Activated CD8-positive, alpha-beta memory T cell treated with anti-CD3 and anti-CD28 coated beads for 4 hours (primary cell): Measurements from ENCODE around the gene RAD51B.

Source experiments
- DNase-seq, 2 donors: peaks; one replicate each; pipeline ENCODE4 v3.0.0-alpha.2; 2020; ENCODE audit warnings: low read depth in 2 of 2

The RAD51B gene

DNA sequence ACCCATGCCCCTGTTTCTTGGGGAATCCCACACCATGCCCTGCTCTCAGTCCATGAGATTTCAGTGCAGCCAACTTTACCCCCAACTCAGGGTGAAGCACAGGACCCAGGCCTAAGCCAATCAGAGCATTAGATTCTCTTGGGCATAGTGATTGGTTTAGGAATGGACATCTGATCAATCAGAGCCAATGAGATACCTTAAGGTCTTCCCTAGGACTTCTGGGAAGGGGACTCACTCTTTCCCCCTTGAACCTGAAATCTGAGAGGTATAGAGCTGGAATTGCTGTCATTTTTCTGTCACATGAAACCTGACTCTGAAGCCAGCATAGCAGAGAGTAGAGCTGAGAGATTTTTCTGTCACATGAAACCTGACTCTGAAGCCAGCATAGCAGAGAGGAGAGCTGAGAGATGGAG lies 846.2 kb downstream of the RAD51B start:
- DNase-seq = no peak

DNA sequence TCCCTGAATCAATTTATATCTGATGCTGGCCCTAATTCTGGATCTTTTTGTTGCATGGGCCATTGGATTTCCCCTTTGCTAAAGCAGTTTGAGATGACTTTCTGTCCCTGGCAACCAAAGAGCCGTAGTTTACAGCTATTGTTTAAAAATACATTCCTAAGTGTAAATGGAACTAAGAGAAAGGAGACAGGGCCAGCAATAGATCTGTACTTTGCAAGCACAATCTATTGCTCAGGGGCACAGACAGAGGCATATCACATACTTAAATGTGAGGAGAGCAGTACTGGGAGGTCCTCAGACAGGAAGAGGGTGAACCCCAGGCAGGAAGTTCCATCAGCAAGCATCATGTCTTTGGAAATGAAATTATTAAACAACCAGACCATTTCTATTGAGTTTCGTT lies 846.7 kb downstream of the RAD51B start:
- DNase-seq = no peak

DNA sequence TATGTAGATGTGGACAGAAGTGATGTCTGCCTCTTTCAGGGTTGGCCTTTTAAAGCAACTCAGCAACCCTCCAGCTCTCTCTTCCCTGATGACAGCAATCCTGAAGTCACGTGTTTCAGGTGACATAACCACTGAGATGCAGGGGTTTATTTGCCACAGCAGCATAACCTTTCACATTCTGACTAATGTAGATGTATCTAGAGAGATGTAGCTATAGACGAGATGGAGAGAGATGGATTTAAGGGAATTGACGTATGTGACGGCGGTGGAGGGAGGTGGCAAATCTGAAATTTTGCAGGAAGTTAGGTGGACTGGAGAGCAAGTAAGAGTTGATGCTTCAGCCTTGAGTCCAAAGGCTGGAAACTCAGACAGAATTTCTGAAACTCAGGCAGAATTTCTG lies 847.3 kb downstream of the RAD51B start:
- DNase-seq = no peak

DNA sequence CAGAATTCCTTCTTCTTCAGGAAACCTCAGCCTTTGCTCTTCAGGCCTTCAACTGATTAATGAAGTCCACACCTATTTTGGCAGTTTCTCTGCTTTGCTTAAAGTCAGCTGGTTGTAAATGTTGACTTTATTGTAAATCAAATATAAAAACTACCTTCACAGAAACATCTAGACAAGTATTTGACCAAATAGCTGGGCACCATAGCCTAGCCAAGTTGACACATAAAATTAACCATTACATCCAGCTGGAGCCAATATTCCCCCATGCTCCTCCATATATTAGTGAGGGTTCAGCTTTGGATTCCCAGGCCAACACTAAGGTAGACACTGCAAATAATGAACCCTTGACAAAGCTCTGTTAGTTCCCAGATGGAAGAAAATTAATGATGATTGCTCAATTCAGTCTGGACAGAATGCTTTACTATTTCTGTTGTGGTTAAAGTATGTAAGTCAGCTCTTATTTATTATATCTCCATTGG lies 847.8 kb downstream of the RAD51B start:
- DNase-seq = no peak

DNA sequence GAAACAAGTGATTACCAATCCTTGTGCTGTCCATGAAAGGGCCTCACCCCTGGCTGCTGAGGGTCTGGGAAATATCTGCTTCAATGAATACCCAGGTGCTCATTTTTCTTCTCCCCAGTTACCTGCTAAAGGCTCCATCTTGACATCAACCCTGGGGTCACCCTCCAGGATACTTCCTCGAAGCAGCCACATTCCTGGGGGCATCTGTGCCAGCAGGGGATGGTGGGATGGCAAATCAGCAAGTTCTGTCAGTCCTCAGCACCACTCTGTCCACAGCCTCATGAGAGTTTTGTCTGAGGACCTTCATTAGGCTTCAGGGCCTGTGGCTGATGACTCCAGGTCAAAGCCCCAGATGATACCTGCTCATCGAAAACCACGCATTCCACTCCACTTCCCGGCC lies 848.4 kb downstream of the RAD51B start:
- no peak for DNase-seq

DNA sequence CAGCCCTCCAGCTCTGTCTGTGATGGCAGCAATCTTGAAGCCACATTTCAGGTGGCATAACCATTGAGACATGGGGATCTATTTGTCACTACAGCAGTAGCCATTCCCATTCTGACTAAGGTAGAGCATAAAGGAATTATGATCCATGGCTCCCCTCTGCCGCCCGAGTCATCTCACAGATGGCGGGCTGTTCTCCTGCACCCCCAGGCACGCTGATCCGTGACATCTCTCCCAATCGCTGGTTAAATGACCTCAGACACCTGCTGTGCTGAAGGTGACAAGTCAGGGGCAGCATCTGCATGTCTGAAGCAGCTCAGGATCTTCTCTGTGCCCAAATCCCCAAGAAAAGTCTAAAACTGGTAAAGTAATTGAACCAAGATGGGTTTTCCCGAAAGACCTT lies 849.0 kb downstream of the RAD51B start:
- DNase-seq = no peak

DNA sequence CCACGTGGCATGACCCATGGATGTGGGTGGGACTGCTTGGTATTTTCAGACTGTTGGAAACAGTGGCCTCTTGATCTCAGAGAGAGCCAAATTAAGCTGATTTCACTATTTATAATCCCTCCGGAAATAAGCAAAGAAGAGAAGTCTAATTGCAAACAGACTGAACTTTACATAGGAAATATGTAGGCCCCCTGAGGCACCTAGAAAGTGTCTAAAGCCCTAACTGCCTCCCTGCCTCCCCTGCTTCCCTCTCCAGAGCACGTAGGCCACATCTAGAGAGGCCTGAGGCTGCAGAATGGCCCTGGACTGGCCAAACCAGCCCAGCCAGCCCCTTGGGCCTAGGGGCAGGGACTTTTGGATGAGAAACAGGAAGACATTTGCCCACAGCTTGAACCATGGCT lies 849.5 kb downstream of the RAD51B start:
- no peak for DNase-seq

DNA sequence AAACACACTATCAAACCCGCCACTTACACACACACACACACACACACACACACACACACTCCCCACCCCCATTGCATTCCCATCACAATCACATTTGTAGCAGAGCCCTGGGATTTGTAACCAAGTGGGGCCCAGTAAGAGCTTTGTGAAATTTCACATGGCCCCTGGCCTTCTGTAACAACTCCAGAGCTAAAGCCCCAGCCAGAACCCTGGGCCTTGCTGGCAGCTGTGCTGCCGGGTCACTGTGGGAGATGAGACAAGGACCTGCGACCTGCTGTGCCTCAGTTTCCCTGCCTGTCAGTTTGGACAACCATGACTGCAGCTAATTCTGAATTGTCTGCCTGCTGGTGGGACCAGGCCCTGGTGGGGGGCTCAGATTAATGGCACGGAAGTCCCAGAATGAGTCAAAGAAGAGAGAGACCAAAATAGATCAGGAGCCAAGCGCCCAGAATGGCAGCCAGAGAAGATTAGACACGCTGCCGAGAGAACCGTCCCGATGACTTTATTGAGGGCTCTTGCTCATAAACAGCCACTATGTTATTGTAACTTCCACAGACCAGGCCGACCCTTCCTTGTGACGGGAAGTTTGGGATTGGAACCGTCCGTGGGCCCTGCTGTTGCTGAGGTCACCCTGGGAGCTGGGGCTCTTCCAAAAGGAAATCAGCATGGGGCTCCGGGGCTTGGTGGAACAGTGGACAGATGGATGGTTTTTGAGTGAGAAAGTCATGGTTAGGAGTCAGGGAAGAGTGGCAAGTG lies 850.2 kb downstream of the RAD51B start:
- DNase-seq = no peak

DNA sequence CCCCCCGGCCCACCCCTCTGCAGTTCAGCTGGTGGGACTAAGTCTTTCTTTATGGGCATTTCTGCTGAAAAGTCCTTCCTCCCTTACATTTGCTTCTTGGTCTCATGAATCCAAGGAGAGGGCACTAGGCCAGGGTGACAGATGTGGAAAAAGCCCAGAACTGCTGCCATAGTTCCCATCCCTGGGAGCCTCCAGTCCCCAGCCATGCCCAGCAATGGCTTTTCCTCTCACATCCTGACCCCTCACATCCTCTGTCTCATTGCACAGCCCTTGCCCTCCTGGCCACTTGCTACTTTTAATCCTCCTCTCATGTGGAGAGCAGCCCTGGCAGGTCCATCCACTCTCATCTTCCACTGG lies 850.8 kb downstream of the RAD51B start:
- DNase-seq = no peak

DNA sequence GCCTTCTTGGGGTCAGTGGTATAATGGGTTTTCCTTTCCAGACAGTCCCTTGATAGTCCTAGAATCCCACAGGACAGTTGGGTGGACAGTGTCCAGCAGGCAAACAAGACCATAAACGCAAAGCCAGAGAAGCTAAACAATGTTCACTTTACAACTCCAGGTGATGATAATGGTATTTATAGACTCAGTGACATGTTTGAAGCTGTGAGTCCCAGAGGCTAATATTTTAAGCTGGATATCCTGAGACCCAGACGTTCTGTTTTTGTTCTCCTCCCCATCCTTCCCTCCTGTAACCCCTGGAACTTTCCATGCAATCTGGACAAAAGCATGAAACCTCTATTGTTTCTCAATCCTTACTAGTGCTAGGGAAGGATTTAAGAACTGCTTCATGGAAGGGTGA lies 852.3 kb downstream of the RAD51B start:
- DNase-seq = no peak

DNA sequence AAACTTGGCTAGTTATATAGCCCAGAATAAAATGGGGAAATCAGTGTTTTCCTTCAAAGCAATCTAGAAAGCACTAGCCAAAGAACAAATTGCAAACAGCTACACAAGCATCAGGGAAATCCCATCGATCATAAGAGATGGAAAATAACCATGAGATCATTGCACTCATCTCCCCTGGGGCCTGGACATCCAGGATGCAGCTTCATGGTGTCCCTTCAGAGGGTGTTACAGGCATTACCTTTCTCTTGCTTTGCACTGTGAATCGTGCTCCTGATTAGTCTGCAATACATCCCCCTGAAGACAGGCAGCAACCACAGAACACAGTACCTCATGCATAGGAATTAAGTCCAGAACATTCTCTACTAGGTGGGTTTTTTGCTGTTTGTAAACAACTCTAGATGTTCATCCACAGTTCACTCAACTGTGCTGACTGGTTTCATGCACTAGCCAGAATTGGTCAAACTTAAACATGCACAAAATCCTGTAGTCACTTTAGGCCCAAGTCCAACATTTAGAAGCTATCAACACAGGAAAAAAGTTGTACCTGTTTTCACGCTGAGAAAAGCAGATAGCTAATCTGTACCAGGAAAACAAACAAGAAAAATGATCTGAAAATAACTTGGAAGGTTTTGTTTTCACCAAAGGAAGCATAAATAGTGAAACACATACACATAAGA lies 853.2 kb downstream of the RAD51B start:
- no peak for DNase-seq

DNA sequence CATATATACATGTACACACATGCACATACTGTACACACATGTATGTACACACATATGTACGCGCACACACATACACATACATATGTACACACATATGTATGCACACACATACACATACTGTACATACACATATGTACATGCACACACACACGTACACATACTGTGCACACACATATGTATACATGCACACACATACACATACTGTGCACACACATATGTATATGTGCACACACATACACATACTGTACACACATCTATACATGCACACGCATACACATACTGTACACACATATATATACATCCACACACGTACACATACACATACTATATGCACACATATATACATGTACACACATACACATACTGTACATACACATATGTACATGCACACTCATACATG lies 853.9 kb downstream of the RAD51B start:
- DNase-seq = no peak

DNA sequence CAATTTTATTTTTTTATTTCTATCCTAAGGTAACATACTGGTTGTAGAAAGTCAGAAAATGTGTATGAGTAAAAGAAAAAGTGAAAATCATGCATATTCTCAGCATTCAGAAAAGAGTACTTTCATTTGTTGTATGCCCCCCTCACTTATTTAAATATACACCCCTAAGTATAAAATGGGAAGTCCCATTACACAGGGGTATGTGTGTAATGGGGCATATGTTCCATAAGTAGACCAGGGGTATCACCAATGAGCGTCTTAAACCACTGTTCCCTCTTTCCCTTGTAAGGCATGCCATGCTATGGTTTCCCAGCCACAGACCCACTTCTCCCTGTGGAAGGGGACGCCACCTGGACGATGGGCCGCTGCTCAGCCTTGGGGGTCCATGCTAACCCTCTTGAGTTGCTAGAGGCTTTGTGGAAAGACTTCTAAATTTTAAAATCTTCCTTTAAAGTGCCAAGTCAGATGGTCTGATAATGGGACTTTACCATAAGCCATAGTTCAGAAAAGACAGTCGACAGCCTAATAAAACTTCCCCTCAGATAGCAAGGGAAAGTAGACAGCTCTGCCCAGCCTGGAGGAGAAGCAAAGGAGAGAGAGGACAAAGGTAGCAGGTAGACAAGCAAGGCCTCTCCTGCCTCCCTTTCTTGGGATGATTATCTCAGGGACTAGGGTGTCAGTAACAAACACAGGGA lies 855.1 kb downstream of the RAD51B start:
- no peak for DNase-seq

DNA sequence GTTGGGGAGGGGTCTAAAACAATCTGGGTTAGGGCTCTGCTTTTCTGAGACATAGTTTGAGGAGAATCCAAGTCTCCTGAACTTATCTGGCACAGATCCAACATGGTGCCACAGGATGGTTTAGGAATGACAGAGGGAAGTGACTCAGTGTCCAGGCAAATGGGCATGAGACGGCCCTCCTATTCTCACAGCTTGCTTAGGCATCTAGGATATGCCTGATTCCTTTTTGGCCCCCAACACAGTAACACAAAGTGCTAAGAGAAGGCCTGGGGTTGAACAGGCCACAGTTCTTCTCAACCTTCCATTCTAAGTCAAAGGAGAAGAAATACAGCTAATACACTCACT lies 855.6 kb downstream of the RAD51B start:
- no peak for DNase-seq

DNA sequence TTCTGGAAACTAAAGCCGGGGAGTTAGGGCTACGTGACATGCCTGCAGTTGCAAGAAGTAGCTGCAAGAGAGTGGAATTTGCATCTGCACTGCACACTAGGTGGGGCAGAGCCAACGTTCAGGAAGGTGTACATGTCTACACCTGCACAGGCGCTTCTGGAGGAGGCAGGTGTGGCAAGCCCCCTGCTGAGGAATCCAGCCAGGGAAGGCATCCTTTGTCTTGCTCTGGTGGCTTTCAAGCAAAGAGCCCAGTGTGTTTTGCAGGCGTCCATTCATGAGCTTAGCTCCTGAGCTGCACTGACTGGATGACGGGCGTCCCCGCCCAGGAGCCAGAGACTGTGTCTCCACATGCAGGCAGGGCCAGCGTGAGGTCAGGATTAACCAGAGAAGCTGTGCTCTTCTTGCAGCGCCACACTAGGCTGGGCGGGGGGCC lies 856.9 kb downstream of the RAD51B start:
- DNase-seq = no peak

DNA sequence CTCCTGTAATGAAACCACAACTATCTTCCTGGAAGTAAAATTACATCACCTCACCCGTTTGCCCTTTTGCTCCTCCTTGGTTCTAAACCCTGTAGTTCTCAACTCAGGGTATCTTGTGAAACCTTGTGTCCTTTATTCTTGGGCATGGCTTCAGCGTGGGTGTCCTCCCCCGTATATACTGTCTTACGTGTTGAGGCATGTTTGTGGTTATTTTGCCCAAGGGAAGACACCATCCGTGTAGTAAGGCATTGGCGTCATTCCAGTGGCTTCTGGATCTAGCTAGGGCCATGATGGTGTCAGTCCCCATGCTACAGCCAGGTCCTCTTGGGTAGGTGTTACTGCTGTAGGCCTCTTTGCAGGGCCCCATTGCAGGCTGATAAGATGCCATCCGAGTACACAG lies 857.9 kb downstream of the RAD51B start:
- no peak for DNase-seq

DNA sequence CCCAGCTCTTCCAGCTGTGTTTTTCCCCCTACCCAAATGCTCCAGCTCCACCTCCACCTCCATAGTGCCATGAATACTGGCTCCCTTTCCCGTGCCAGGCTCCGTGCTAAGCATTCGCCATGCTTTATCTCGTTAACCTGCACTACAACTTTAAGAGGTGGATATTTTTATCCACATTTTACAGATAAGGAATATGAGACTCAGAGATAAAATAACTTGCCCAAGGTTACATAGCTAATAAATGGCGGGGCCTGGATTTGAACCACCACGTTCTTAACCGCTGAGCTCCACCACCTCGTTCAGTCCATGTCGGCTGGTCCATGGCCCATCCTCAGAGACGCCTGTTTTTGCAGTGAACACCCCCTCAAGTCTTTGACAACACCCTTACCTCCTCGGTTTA lies 858.3 kb downstream of the RAD51B start:
- no peak for DNase-seq

DNA sequence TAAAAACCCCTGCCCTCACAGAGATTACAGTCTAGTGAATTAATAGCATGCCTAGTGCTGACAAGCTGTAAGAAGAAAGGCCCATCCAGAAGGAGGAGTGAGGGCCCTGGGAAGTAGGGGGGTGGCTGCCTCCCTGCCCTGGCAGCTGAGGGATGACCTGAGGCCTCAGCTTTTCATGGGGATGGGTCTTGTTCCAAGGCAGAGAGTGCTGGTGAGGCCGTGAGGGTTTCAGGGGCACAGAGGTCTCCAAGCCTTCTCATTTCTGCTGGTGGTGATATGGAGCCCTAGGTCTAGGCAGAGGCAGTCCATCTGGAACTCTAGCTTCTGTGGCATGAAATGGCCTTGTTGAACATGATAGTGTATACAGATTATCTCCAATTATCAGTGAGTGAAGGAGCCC lies 858.9 kb downstream of the RAD51B start:
- no peak for DNase-seq

DNA sequence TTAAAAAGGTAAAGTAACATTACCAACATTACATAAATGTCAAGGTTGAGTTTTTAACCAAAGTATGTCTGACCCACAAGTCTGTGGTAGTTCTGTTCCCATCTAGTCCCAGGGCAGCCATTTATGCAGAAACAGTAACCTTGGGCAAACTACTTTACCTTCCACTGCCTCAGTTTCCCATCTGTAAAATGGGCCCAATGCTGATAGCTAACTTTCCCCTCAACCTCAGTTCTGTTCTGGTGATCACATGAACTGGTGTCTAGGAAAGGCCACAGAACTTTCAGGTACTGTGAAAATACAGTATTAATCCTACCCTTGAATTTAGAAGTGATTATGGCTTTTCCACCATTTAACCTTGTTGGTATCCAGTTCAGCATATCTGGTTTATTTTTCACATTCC lies 859.7 kb downstream of the RAD51B start:
- no peak for DNase-seq

DNA sequence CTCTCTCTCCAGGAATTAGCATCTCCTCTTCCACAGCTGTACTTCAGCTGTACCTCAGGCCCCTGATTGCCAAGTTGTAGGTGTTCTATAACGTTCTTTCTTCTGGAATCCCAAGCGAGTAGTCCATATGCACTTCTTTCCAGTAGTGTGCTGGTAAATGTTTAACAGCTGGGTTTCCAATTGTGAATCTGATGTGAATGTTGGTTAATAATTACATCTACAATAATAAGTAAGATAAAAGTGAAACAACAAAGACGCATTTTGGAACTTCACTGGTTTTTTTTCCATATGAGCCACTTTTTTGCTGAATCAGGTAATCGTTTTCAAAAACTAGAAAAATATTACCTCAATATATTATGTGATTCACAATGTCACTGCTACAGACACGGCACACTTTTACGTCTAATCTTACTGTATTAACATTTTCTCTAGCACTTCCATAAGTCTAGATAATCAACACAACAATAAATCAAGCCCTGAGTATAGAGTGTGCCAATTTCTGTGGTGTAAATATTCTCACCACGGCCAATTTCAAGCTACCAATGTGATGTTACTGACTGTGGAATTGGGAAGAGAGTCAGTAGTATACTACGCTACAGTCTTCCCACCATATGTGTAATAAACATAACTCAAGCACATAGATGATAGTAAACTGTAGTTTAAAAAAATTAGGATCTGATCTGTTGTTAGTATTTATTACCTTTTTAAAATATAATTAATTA lies 860.3 kb downstream of the RAD51B start:
- DNase-seq = no peak

DNA sequence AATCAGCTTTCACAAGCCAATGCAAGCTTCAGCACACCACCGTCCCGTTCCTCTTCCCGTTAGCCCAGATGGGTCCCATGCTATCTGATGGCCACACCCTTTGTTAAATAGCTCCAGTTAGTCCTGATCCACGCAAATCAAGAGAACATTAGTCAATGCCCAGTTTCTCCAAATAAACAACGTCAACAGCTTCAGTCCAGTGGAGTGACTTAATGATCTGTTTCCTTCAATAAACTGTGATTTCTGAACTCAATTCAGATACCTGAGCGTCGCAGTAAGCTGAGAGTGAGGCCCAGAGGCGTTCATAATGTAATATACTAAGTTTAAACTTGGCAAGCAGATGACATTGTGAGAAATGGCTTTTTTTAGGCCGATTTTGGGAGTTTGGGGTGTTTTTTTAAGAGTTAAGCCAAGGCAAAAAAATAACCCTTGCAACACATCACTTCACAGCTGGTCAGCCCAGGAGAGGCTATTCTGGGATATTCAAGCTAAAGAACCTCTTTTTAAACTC lies 861.0 kb downstream of the RAD51B start:
- no peak for DNase-seq
